H1 (cell line): ENCODE results near the gene VGLL3. TPM values are rescaled to one million over a fixed set of nuclear protein-coding genes. Genes with fewer than 3 reads are reported as not detected.

Experiments used
- CTCF ChIA-PET: fragments of 300-600 bp; sonication (Branson Sonifier 250); formaldehyde crosslinking; loops from one replicate; lab custom pipeline; 2021; ENCODE audit not compliant: partially characterized antibody; lab: Charles Lee
- POLR2A ChIA-PET: fragments of 300-600 bp; sonication (Branson Sonifier 250); formaldehyde crosslinking; loops from one replicate; lab custom pipeline; 2021; ENCODE audit warnings: inconsistent platforms; ENCODE audit not compliant: partially characterized antibody; lab: Charles Lee
- DNase-seq, 2 experiments: peaks; one replicate each; pipeline versions ENCODE4 v3.0.0 to v3.0.0-alpha.2; 2010 to 2022; ENCODE audit warnings: low spot score in 2 of 2, low read depth in 1 of 2, mixed read lengths in 1 of 2
- FAIRE-seq: peaks from 2 replicates; lab custom pipeline; 2011; peaks lifted over from hg19 to GRCh38; lab: Jason Lieb, UNC
- H2AFZ ChIP-seq: 2 replicates; pipeline ENCODE4 v1.8.1; 2012; ENCODE audit warnings: low read length, inconsistent platforms
- H2AK5ac ChIP-seq: 2 replicates; pipeline ENCODE4 v1.6.1; 2013; ENCODE audit warnings: low read depth, low read length
- H2BK120ac ChIP-seq: replicated peaks from 2 replicates; pipeline ENCODE3; 2013; ENCODE audit warnings: low read depth, low read length, inconsistent platforms
- H2BK12ac ChIP-seq: 2 replicates; pipeline ENCODE4 v1.6.1; 2013; ENCODE audit warnings: low read depth, low read length
- H2BK15ac ChIP-seq: 2 replicates; pipeline ENCODE4 v1.6.1; 2013; ENCODE audit warnings: low read length
- H2BK20ac ChIP-seq: 2 replicates; pipeline ENCODE4 v1.6.1; 2013; ENCODE audit warnings: low read length
- H2BK5ac ChIP-seq: 2 replicates; pipeline ENCODE4 v1.6.1; 2013; ENCODE audit warnings: low read depth, low read length
- H3K14ac ChIP-seq: 2 replicates; pipeline ENCODE4 v1.6.1; 2013; ENCODE audit warnings: inconsistent platforms; ENCODE audit not compliant: insufficient read length
- H3K18ac ChIP-seq: 2 replicates; pipeline ENCODE4 v1.6.1; 2013; ENCODE audit warnings: low read length; ENCODE audit errors: extremely low read depth
- H3K23ac ChIP-seq: 2 replicates; pipeline ENCODE4 v1.6.1; 2013; ENCODE audit warnings: inconsistent platforms; ENCODE audit not compliant: insufficient read length
- H3K23me2 ChIP-seq: 2 replicates; pipeline ENCODE4 v1.6.1; 2013; ENCODE audit warnings: low read depth, low read length
- H3K27ac ChIP-seq: 2 replicates; pipeline ENCODE4 v1.6.1; 2011; ENCODE audit warnings: low read depth, low read length, inconsistent platforms
- H3K27me3 ChIP-seq, 4 experiments: replicated peaks in 1 of 4; 1 replicate in 1 of 4; 2 replicates in 3 of 4; pipeline versions ENCODE4 v1.6.1 to v1.8.1; 2011 to 2013; ENCODE audit warnings: low read length in 3 of 4, mild to moderate bottlenecking in 3 of 4, inconsistent platforms in 2 of 4, mixed read lengths in 2 of 4, moderate library complexity in 1 of 4; ENCODE audit not compliant: control insufficient read depth in 3 of 4, insufficient read depth in 3 of 4; ENCODE audit errors: extremely low read depth in 1 of 4
- H3K36me3 ChIP-seq, 4 experiments: 2 replicates each; pipeline versions ENCODE4 v1.6.1 to v1.8.1; 2011 to 2013; ENCODE audit warnings: mild to moderate bottlenecking in 4 of 4, low read length in 3 of 4, moderate library complexity in 2 of 4, control low read depth in 1 of 4, inconsistent platforms in 1 of 4; ENCODE audit not compliant: insufficient read depth in 4 of 4, control insufficient read depth in 2 of 4
- H3K4ac ChIP-seq: replicated peaks from 2 replicates; pipeline ENCODE3; 2013; ENCODE audit warnings: low read length, low read depth, mixed read lengths, inconsistent platforms; ENCODE audit not compliant: insufficient read length
- H3K4me1 ChIP-seq, 4 experiments: replicated peaks in 1 of 4; 1 replicate in 1 of 4; 2 replicates in 3 of 4; pipeline versions ENCODE4 v1.6.1 to v1.8.1; 2011 to 2013; ENCODE audit warnings: low read length in 3 of 4, inconsistent platforms in 2 of 4, mixed read lengths in 1 of 4; ENCODE audit not compliant: insufficient read depth in 4 of 4, control insufficient read depth in 3 of 4
- H3K4me2 ChIP-seq, 2 experiments: 2 replicates each; pipeline versions ENCODE4 v1.6.1 to v1.8.1; 2011 to 2013; ENCODE audit warnings: low read depth in 2 of 2, low read length in 2 of 2, control low read depth in 1 of 2, inconsistent platforms in 1 of 2, mild to moderate bottlenecking in 1 of 2; ENCODE audit not compliant: insufficient read depth in 1 of 2
- H3K4me3 ChIP-seq, 4 experiments: fragments of 200-600, 300-600 bp in 1 of 4; sonication (generic), shearing (Covaris generic), sonication (Bioruptor Twin) in 1 of 4; 2 replicates each; pipeline versions ENCODE4 v1.5.1 to v1.8.1; 2011 to 2016; ENCODE audit warnings: low read length in 4 of 4, low read depth in 3 of 4, control low read depth in 2 of 4, inconsistent platforms in 2 of 4, mild to moderate bottlenecking in 2 of 4, mixed read lengths in 1 of 4, moderate library complexity in 1 of 4; ENCODE audit not compliant: insufficient read depth in 2 of 4; ENCODE audit errors: extremely low read depth in 1 of 4
- H3K56ac ChIP-seq: replicated peaks from 2 replicates; pipeline ENCODE3; 2013; ENCODE audit warnings: low read depth, mild to moderate bottlenecking, mixed read lengths, low read length, inconsistent platforms; ENCODE audit not compliant: insufficient read length
- H3K79me1 ChIP-seq: 2 replicates; pipeline ENCODE4 v1.6.1; 2013; ENCODE audit warnings: low read depth, low read length, control low read depth
- H3K79me2 ChIP-seq, 2 experiments: 2 replicates each; pipeline versions ENCODE4 v1.6.1 to v1.8.1; 2012 to 2013; ENCODE audit warnings: low read length in 2 of 2, mild to moderate bottlenecking in 2 of 2, inconsistent platforms in 1 of 2; ENCODE audit not compliant: insufficient read depth in 2 of 2, control insufficient read depth in 1 of 2
- H3K9ac ChIP-seq, 4 experiments: replicated peaks in 1 of 4; 1 replicate in 1 of 4; 2 replicates in 3 of 4; pipeline versions ENCODE4 v1.6.1 to v1.8.1; 2011 to 2013; ENCODE audit warnings: low read depth in 3 of 4, low read length in 3 of 4, control low read depth in 2 of 4, mild to moderate bottlenecking in 2 of 4, moderate library complexity in 2 of 4, inconsistent platforms in 1 of 4; ENCODE audit errors: extremely low read depth in 1 of 4
- H3K9me3 ChIP-seq, 2 experiments: 2 replicates each; pipeline versions ENCODE4 v1.6.1 to v1.8.1; 2012 to 2013; ENCODE audit warnings: mild to moderate bottlenecking in 2 of 2, moderate library complexity in 2 of 2, control low read depth in 1 of 2, inconsistent platforms in 1 of 2, low read depth in 1 of 2, low read length in 1 of 2, mixed read lengths in 1 of 2; ENCODE audit not compliant: insufficient read depth in 2 of 2
- H4K20me1 ChIP-seq, 2 experiments: replicated peaks in 1 of 2; 2 replicates each; pipeline versions ENCODE3 to v1.8.1; 2011 to 2013; ENCODE audit warnings: inconsistent platforms in 2 of 2, low read length in 2 of 2, mild to moderate bottlenecking in 1 of 2; ENCODE audit not compliant: insufficient read depth in 2 of 2, control insufficient read depth in 1 of 2
- H4K5ac ChIP-seq: 2 replicates; pipeline ENCODE4 v1.6.1; 2013; ENCODE audit warnings: low read length, low read depth, mixed read lengths, inconsistent platforms; ENCODE audit not compliant: insufficient read length
- H4K8ac ChIP-seq: 2 replicates; pipeline ENCODE4 v1.8.0; 2013; ENCODE audit warnings: mild to moderate bottlenecking, moderate library complexity, low read length, inconsistent platforms; ENCODE audit not compliant: insufficient read depth; ENCODE audit errors: extremely low read depth
- H4K91ac ChIP-seq: replicated peaks from 2 replicates; pipeline ENCODE3; 2013; ENCODE audit warnings: low read length, mixed read lengths, inconsistent platforms; ENCODE audit not compliant: insufficient read length
- TAF1 ChIP-seq: IDR thresholded peaks from 2 replicates; pipeline ENCODE4 v1.6.1; 2011; ENCODE audit warnings: mild to moderate bottlenecking, low read depth, low read length
- WGBS, 2 experiments: shearing (Covaris generic) in 1 of 2; methylation state at CpG; one replicate each; pipeline versions ENCODE4 v1.1.6 to v1.1.7; 2013 to 2015; ENCODE audit warnings: low lambda C conversion rate in 2 of 2, mixed read lengths in 2 of 2, inconsistent platforms in 1 of 2, low coverage in 1 of 2, missing lambda C conversion rate in 1 of 2; ENCODE audit not compliant: insufficient replicate concordance in 2 of 2, insufficient coverage in 1 of 2, insufficient read length in 1 of 2; ENCODE audit errors: extremely low coverage in 1 of 2, missing lambda C conversion rate in 1 of 2; 5-methylcytosine and 5-hydroxymethylcytosine counted together
- polyA plus RNA-seq, 7 experiments: library from polyadenylated mRNA; depleted of rRNA in 3 of 7; stranded (reverse) in 5 of 7; unstranded in 2 of 7; fragments of >200 nt in 5 of 7; fragments of 200-250 nt in 2 of 7; gene quantifications; 1 replicate in 5 of 7; 2 replicates in 1 of 7; 4 replicates in 1 of 7; pipeline versions ENCODE4 v1.2.1 to v1.2.3, GENCODE V29; 2011 to 2013; ENCODE audit warnings: missing spikeins in 2 of 7, mixed read lengths in 2 of 7
- total RNA-seq: library from RNA; stranded (reverse); fragmentation: NEBNext Ultra II Directional; extraction: Animal tissue kit (Norgen Biotek cat#: 25700); gene quantifications from 2 replicates; pipeline ENCODE4 v1.2.1, GENCODE V29; 2021

Gene VGLL3
- total and polyA plus RNA-seq, 2 of the 8 experiments (the other 6 are each of a cell fraction or from before 2014, with no cell fraction given) = 13.4 to 24.2 TPM

- DNase-seq (no peak), FAIRE-seq (no peak)
- Histone ChIP-seq H3K18ac (no peak overlapping the region), H3K27ac (no peak overlapping the region), H2BK12ac (no peak overlapping the region; the same call in 1 of the 2 replicates), H3K9me3 (no peaks in the 10 kb centered on the region), H2BK5ac (no peak overlapping the region), H3K4ac (no peak overlapping the region), H3K56ac (no peak overlapping the region), H2BK15ac (no peak overlapping the region), H4K5ac (no peak overlapping the region), H3K79me2 (no peaks in the 10 kb centered on the region), H4K8ac (no peak overlapping the region), H2AK5ac (no peak overlapping the region), H3K4me3 (no peak overlapping the region), H3K27me3 (no peaks in the 10 kb centered on the region), H3K23ac (no peak overlapping the region), H4K91ac (no peak overlapping the region), H3K4me2 (no peak overlapping the region), H3K14ac (no peak overlapping the region), H3K79me1 (no peaks in the 10 kb centered on the region), H3K36me3 (no peaks in the 10 kb centered on the region), H2AFZ (peak overlapping the region; percentile 75; the same call in 1 of the 2 replicates), H2BK20ac (no peak overlapping the region), H3K9ac (no peak overlapping the region), H4K20me1 (no peaks in the 10 kb centered on the region), H3K4me1 (no peaks in the 10 kb centered on the region), H2BK120ac (no peak overlapping the region), H3K23me2 (no peaks in the 10 kb centered on the region)
- CTCF ChIA-PET = interaction anchor here (1.0 kb wide), 1 partner anchor 33 kb away, joined by 3 read pairs; no protein-coding TSS in a partner anchor
- WGBS, 2 experiments = 91% methylated on average over 3 of the region's 3 CpGs; no CpG with 5 or more reads in 1 of the 2 experiments
- TF ChIP-seq TAF1 = no peak
- POLR2A ChIA-PET = no interaction called here
Measured at GRCh38 chr3:86914670-86915069, 76.3 kb downstream of the VGLL3 start.
